G401 (cell line): Measurements from ENCODE around the gene DHCR24. TPM values are rescaled to one million over a fixed set of nuclear protein-coding genes. Genes with fewer than 3 reads are reported as not detected.
A peak's percentile ranks its signal among the peaks of the same experiment; 100 is the strongest.
"Not testable (repeated sequence)": the region's sequence is repeated elsewhere in the genome, so short reads cannot be mapped to it uniquely, and the experiment has no call there.

Experiments used
- DNase-seq: peaks from one replicate; pipeline ENCODE4 v3.0.0-alpha.2; 2015; ENCODE audit warnings: low spot score
- in situ Hi-C: cut with HindIII; loops from 2 replicates; pipeline ENCODE4 v1.10.0; 2016; ENCODE audit warnings: low sequenced_read_pairs, mixed read lengths
- total RNA-seq: library from RNA; depleted of rRNA; stranded (reverse); fragments of >200 nt; shearing (Covaris generic); gene quantifications from 2 replicates; pipeline ENCODE4 v1.2.3, GENCODE V29; 2014

DHCR24 gene
- total RNA-seq, 1 experiment from 2014 or later, result 101 TPM

- DNase-seq, result no peak
- in situ Hi-C loops, result no loop called here
These were observed 2.2 kb upstream of the DHCR24 start for GRCh38 chr1:54889132-54889725.

DNA sequence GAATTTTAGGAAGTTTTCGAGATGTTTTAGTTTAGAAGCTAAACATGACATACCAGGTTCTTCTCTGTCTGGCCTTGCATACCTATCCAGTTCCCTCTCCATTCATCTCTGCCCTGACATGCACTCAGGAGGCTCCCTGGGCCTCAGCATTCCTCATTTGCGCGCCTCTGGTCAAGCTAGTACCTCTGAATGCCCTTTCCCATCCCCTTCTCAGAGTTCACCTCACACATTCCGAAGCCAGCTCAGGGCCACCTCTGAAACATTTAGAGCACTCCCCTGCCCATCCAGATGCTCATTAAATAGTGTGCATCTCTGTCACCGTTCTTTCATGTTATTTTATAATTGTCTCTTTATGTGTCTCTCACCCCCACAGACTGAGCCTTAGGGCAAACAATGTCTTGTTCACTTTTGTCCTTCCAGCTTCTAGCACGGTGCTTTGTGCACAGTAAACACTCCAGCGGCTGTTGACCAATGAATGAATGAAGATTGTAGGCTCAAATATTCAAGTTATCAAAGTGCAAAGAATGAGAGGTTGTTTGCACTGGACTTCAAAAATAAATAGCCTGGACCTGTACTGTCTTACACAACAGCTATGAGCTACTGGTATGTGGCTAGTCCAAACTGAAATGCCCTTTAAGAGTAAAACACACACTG is 1.2 kb upstream of the DHCR24 start:
- DNase-seq, result no peak

DNA sequence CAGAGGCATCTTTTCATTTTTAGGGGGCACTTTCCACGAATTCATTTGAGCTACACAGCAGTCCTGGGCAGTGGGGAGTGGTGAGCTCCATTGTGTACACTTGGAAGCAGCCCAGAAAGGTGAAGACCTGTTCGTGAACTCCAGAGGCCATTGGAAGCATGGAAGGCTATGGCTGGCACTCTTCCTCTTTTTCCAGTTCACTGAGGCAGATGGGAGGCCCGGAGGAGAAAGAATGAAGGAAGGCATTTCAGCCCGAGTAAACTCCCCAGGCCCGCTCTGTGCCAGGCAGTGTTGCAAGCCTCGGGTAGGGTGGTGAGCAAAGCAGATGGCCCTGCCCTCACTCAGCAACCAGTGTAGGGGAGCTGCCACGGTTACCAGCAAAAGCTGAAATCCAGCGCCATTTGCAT is 673 bp upstream of the DHCR24 start:
- in situ Hi-C loops, result no loop called here
- DNase-seq, result peak; percentile 70

More for the DNA sequence above, 1.2 kb upstream of the DHCR24 start:
- in situ Hi-C loops, result no loop called here

- in situ Hi-C loops, result no loop called here
- peak; percentile 76 for DNase-seq
These were observed 930 bp downstream of the DHCR24 start for GRCh38 chr1:54885807-54886723.

GRCh38 chr1:54885237-54885679 is 1.7 kb downstream of the DHCR24 start:
- no peak for DNase-seq
- in situ Hi-C loops, result no loop called here

GRCh38 chr1:54884768-54885167 is 2.2 kb downstream of the DHCR24 start:
- in situ Hi-C loops, result no loop called here
- DNase-seq, result peak; percentile 26

GRCh38 chr1:54884135-54884586 is 2.8 kb downstream of the DHCR24 start:
- in situ Hi-C loops, result no loop called here
- no peak for DNase-seq

- peak; percentile 18 for DNase-seq
- in situ Hi-C loops, result no loop called here
These were observed 3.5 kb downstream of the DHCR24 start for GRCh38 chr1:54883349-54884102.

DNA sequence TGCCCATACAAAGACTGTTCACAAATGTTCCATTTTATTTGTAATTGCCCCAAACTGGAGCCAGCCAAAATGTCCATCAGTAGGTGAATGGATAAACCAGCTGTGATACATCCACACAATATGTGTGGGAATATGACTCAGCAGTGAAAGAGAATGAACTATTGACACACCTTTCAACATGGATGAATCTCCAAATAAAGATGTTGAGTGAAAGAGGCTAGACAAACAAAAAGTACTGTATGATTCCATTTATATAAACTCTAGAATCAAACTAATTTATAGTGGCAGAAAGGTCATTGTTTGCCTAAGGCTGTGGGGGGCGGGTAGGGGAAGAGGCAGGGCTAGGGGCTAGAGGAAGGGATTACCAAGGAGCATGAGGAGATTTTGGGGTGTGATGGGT is 4.5 kb downstream of the DHCR24 start:
- in situ Hi-C loops, result no loop called here
- no peak for DNase-seq

- in situ Hi-C loops, DNase-seq: not testable (repeated sequence)
These were observed 5.4 kb downstream of the DHCR24 start for GRCh38 chr1:54881604-54882003.

GRCh38 chr1:54879872-54880271 is 7.1 kb downstream of the DHCR24 start:
- in situ Hi-C loops, result no loop called here
- DNase-seq, result no peak

- in situ Hi-C loops, result no loop called here
- no peak for DNase-seq
These were observed 10.2 kb downstream of the DHCR24 start for GRCh38 chr1:54876814-54877213.

- in situ Hi-C loops, result no loop called here
These were observed 12.0 kb downstream of the DHCR24 start for GRCh38 chr1:54875000-54875399.

GRCh38 chr1:54874079-54874830 is 12.7 kb downstream of the DHCR24 start:
- in situ Hi-C loops, result no loop called here
- no peak for DNase-seq

More at GRCh38 chr1:54875000-54875399, 12.0 kb downstream of the DHCR24 start:
- DNase-seq, result no peak

DNA sequence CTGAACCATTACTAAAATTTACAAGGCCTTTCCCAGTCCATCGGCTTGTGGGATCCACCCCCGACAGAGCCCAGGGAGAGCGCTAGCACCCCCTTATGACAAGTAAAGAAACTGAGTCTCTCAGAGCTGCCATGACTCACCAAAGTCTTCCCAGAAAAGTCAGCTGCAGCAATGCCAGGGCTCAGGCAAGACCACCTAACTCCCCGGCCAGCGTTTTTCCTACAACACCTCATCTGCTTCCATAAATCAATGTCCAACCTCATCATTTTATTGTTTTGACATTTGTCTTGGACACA is 15.0 kb downstream of the DHCR24 start:
- in situ Hi-C loops, result no loop called here
- DNase-seq, result no peak

DNA sequence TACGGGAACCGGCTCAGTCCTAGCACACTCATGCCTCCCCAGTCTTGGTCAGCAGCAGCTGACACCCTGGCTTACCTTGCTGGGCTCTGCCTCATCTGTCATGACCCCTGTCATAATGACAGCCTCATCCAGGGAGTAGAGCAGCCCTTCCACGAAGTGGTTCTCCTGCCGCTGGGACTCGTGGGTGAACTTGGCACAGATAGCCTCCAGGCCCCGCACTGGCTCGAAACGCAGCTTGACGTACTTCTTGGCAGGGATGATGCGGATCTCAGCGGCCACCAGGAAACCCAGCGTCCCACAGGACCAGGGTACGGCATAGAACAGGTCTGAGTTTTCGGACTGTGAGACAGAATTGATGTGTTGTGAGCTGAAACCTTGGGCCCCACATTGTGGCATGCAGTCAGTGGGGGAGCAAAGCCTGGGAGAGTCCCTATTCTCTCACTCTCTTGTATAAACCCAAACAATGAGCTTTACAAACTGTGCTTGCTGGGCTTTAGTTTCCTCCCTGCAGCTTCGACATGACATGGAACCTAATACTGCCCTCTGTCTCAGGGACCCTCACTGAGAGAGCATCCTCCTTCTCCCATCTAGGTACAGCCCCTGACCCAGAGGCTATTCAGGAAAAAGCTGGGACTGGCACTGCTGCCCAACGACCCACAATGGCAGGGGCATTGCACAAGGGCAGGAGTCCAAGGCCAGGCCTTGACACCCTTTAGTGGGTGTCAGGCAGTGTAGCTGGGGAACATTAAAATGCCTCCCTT is 15.5 kb downstream of the DHCR24 start:
- DNase-seq, result no peak
- in situ Hi-C loops, result no loop called here

DNA sequence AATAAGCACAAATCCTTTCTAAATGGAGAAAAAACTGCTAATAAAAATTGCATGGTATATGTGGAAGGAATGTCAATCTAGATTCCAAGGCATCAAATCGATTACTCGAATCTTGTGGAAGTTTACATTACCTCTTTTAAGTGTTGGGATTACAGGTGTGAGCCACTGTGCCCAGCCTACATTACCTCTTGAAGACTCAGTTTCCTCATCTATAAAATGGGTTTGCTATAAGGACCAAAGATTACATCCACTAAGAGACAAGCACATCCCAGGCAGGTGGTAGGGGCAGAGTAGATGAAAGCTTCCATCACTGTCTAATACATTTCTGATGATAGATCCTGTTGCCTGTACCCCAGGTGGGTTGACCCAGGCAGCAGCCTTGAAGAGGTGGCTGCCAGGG is 16.1 kb downstream of the DHCR24 start:
- DNase-seq, result no peak
- in situ Hi-C loops, result no loop called here
